ENCODE results near the gene SMIM30. TPM values are rescaled to one million over a fixed set of nuclear protein-coding genes. Genes with fewer than 3 reads are reported as not detected.

The SMIM30 gene
- total RNA-seq, 1 experiment from 2014 or later = 10.1 TPM

DNA sequence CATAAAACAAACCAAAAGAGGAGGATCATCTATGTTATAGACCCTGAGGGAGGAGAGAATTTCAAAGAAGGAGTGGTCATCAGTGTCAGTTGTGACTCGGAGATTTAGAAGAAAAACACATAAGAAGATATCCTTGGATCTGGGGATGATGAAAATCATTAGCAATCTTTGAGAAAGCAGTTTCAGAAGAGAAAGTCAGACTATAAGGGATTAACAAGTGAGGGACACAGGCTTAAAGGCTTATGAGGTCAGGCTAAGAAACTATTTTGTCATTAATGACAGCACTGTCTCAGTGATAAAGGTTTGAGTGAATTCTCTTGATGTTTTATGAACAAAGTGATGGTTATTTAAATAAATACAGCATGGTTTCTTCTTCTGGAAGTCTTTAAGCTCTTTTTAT lies 25.6 kb downstream of the SMIM30 start:
- POLR2A ChIA-PET = no interaction called here
- no peak overlapping the region for H3K27ac ChIP-seq (ENCODE audit: low read length)
- in situ Hi-C loops (cut with HindIII; ENCODE audit: low pct_unique_long_range_greater_than_20kb, low sequenced_read_pairs) (no loop called here), intact Hi-C loops (cut with micrococcal nuclease; ENCODE audit: unreplicated experiment) (no loop called here)
- no peak for ATAC-seq
- CTCF ChIA-PET = no interaction called here
- DNase-seq (ENCODE audit: low read depth, low spot score) = no peak
- no peaks in the 10 kb centered on the region for H3K9me3 ChIP-seq (ENCODE audit: control insufficient read depth, insufficient read depth, low read depth, low read length)
- TF ChIP-seq SIN3A (IDR thresholded peaks at IDR 0.05; ENCODE audit: borderline replicate concordance, insufficient read depth, low read depth, low read length) (no peak), REST (IDR thresholded peaks at IDR 0.05; ENCODE audit: insufficient read depth in 1 of 2, low read depth in 2 of 2, low read length in 1 of 2) (no peak), TCF7L2 (IDR thresholded peaks at IDR 0.05; ENCODE audit: low read depth, low read length) (no peak), POLR2AphosphoS5 (IDR thresholded peaks at IDR 0.05; ENCODE audit: low read depth, low read length) (no peak)
- TF ChIP-seq, protein P1, sequence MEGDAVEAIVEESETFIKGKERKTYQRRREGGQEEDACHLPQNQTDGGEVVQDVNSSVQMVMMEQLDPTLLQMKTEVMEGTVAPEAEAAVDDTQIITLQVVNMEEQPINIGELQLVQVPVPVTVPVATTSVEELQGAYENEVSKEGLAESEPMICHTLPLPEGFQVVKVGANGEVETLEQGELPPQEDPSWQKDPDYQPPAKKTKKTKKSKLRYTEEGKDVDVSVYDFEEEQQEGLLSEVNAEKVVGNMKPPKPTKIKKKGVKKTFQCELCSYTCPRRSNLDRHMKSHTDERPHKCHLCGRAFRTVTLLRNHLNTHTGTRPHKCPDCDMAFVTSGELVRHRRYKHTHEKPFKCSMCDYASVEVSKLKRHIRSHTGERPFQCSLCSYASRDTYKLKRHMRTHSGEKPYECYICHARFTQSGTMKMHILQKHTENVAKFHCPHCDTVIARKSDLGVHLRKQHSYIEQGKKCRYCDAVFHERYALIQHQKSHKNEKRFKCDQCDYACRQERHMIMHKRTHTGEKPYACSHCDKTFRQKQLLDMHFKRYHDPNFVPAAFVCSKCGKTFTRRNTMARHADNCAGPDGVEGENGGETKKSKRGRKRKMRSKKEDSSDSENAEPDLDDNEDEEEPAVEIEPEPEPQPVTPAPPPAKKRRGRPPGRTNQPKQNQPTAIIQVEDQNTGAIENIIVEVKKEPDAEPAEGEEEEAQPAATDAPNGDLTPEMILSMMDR (IDR thresholded peaks at IDR 0.05) = no peak
- no peaks in the 10 kb centered on the region for H3K36me3 ChIP-seq (ENCODE audit: control insufficient read depth, insufficient read depth, low read length)
- no peaks in the 10 kb centered on the region for H3K4me1 ChIP-seq (ENCODE audit: control insufficient read depth, insufficient read depth, low read length)
- peaks cover 3% of the 10 kb centered on the region for H3K27me3 ChIP-seq (ENCODE audit: control insufficient read depth, insufficient read depth, low read length)
- no peak overlapping the region for H3K4me3 ChIP-seq (ENCODE audit: low read depth in 2 of 2, low read length in 2 of 2)
- BruUV-seq (replicated peaks) = no TSS peak

GRCh38 chr7:113087071-113087998 lies 31.0 kb downstream of the SMIM30 start:
- in situ Hi-C loops (cut with HindIII; ENCODE audit: low pct_unique_long_range_greater_than_20kb, low sequenced_read_pairs) = no loop called here
- DNase-seq (ENCODE audit: low read depth, low spot score) = no peak
- Histone ChIP-seq H3K36me3 (ENCODE audit: control insufficient read depth, insufficient read depth, low read length) (no peaks in the 10 kb centered on the region), H3K27ac (ENCODE audit: low read length) (no peak overlapping the region), H3K4me3 (ENCODE audit: low read depth in 2 of 2, low read length in 2 of 2) (peak overlapping the region in 1 of 2 experiments; percentile 34; a peak in 1 of 4 replicates), H3K27me3 (ENCODE audit: control insufficient read depth, insufficient read depth, low read length) (peaks cover 16% of the 10 kb centered on the region), H3K4me1 (ENCODE audit: control insufficient read depth, insufficient read depth, low read length) (no peaks in the 10 kb centered on the region), H3K9me3 (ENCODE audit: control insufficient read depth, insufficient read depth, low read depth, low read length) (no peaks in the 10 kb centered on the region)
- TF ChIP-seq TCF7L2 (IDR thresholded peaks at IDR 0.05; ENCODE audit: low read depth, low read length) = no peak
- POLR2A ChIA-PET = no interaction called here
- CTCF ChIA-PET = no interaction called here
- intact Hi-C loops (cut with micrococcal nuclease; ENCODE audit: unreplicated experiment) = no loop called here
- BruUV-seq (replicated peaks) = no TSS peak
- no peak for ATAC-seq

DNA sequence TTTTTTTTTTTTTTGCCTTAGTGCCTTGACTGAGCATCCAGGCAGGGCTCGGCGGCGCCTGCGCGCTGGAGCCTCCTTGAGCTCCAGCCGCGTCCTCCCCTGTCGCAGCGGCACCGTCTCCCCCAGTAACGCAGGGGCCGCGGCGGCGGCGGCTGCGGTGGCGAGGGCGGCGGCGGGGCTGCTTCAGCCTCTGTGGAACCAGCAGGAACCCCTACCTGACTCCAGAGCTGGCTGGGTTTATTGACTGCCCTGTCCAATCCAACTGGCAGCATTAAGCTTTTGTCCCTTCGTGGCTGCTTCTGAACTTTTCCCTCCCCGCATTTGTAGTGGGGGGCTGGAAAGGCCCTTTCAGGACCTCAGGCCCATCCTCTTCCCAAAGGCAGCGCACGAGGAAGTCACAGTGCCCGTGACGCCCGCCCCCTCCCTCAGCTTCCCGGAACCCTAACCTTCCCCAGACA lies 31.9 kb downstream of the SMIM30 start, which contains the start of gene GPR85:
TSS of gene GPR85 (minus strand) at position 397 of the 458 bp plus-strand sequence. CDS start 2,106 bp downstream, outside the sequence.
- Histone ChIP-seq H3K4me1 (ENCODE audit: control insufficient read depth, insufficient read depth, low read length) (no peaks in the 10 kb centered on the region), H3K9me3 (ENCODE audit: control insufficient read depth, insufficient read depth, low read depth, low read length) (no peaks in the 10 kb centered on the region), H3K36me3 (ENCODE audit: control insufficient read depth, insufficient read depth, low read length) (no peaks in the 10 kb centered on the region), H3K27me3 (ENCODE audit: control insufficient read depth, insufficient read depth, low read length) (peaks cover 16% of the 10 kb centered on the region), H3K27ac (ENCODE audit: low read length) (no peak within 1 kb of the TSS), H3K4me3 (ENCODE audit: low read depth in 2 of 2, low read length in 2 of 2) (peak within 1 kb of the TSS; percentile 33 to 34; a peak in 3 of 4 replicates)
- ChIA-PET POLR2A (no interaction called here), CTCF (interaction anchor here (0.5 kb wide), 1 partner anchor 602 kb away, joined by 3 read pairs; no protein-coding TSS in a partner anchor)
- ATAC-seq (peak; percentile 72), DNase-seq (ENCODE audit: low read depth, low spot score) (no peak)
- in situ Hi-C loops (cut with HindIII; ENCODE audit: low pct_unique_long_range_greater_than_20kb, low sequenced_read_pairs) (no loop called here), intact Hi-C loops (cut with micrococcal nuclease; ENCODE audit: unreplicated experiment) (no loop called here)
- no TSS peak for BruUV-seq (replicated peaks)
- TF ChIP-seq SIN3A (IDR thresholded peaks at IDR 0.05; ENCODE audit: borderline replicate concordance, insufficient read depth, low read depth, low read length) (no peak), POLR2AphosphoS5 (IDR thresholded peaks at IDR 0.05; ENCODE audit: low read depth, low read length) (no peak), REST (IDR thresholded peaks at IDR 0.05; ENCODE audit: insufficient read depth in 1 of 2, low read depth in 2 of 2, low read length in 1 of 2) (no peak), TCF7L2 (IDR thresholded peaks at IDR 0.05; ENCODE audit: low read depth, low read length) (no peak)
- TF ChIP-seq, protein P1 (IDR thresholded peaks at IDR 0.05) = no peak
